Endothelial cell (in vitro differentiated cells): ENCODE data around the gene TKTL2. TPM values are rescaled to one million over a fixed set of nuclear protein-coding genes. Genes with fewer than 3 reads are reported as not detected.

Experiments used
- DNase-seq: peaks from one replicate; pipeline ENCODE4 v3.0.0; 2021; ENCODE audit warnings: low spot score
- H3K27ac Mint-ChIP-seq: one replicate; pipeline ENCODE4 v1.8.0; 2021; ENCODE audit warnings: mixed read lengths, inconsistent platforms; ENCODE audit not compliant: unreplicated experiment
- H3K27me3 Mint-ChIP-seq: one replicate; pipeline ENCODE4 v1.8.0; 2021; ENCODE audit warnings: mild to moderate bottlenecking, moderate library complexity, mixed read lengths, inconsistent platforms; ENCODE audit not compliant: unreplicated experiment
- H3K36me3 Mint-ChIP-seq: one replicate; pipeline ENCODE4 v1.8.0; 2021; ENCODE audit warnings: mild to moderate bottlenecking, low read depth, mixed read lengths, inconsistent platforms; ENCODE audit not compliant: unreplicated experiment
- H3K4me1 Mint-ChIP-seq: one replicate; pipeline ENCODE4 v1.8.0; 2021; ENCODE audit warnings: mild to moderate bottlenecking, mixed read lengths, inconsistent platforms; ENCODE audit not compliant: unreplicated experiment
- H3K4me3 Mint-ChIP-seq: one replicate; pipeline ENCODE4 v1.8.0; 2021; ENCODE audit warnings: mild to moderate bottlenecking, mixed read lengths, inconsistent platforms; ENCODE audit not compliant: unreplicated experiment
- H3K9me3 Mint-ChIP-seq: one replicate; pipeline ENCODE4 v1.8.0; 2021; ENCODE audit warnings: mixed read lengths, inconsistent platforms; ENCODE audit not compliant: unreplicated experiment
- CTCF ChIP-seq: fragments of 200-600 bp; sonication (generic); IDR thresholded peaks from one replicate; pipeline ENCODE4 v1.5.0; 2021; ENCODE audit warnings: antibody characterized with exemption; ENCODE audit not compliant: unreplicated experiment
- total RNA-seq: library from RNA; stranded (reverse); fragmentation: NEBNext Ultra II Directional; extraction: Animal tissue kit (Norgen Biotek cat#: 25700); gene quantifications from one replicate; pipeline ENCODE4 v1.2.1, GENCODE V29; 2021; ENCODE audit not compliant: unreplicated experiment

The TKTL2 gene
- total RNA-seq, 1 donor from 2014 or later = not detected

GRCh38 chr4:163474027-163474426 is 473 bp upstream of the TKTL2 start:
- TF ChIP-seq CTCF = no peak
- Mint-ChIP-seq H3K4me3 (no peak overlapping the region), H3K27ac (peak overlapping the region; percentile 25)

GRCh38 chr4:163473130-163473529 is 424 bp downstream of the TKTL2 start:
- Mint-ChIP-seq H3K27ac (no peak overlapping the region), H3K4me1 (no peaks in the 10 kb centered on the region), H3K27me3 (no peaks in the 10 kb centered on the region), H3K9me3 (no peaks in the 10 kb centered on the region), H3K4me3 (no peak overlapping the region), H3K36me3 (no peaks in the 10 kb centered on the region)
- TF ChIP-seq CTCF = no peak
- no peak for DNase-seq

More at GRCh38 chr4:163474027-163474426, 473 bp upstream of the TKTL2 start:
- no peak for DNase-seq
- no peaks in the 10 kb centered on the region for H3K9me3 Mint-ChIP-seq
- H3K4me1 Mint-ChIP-seq = no peaks in the 10 kb centered on the region
- H3K27me3 Mint-ChIP-seq = no peaks in the 10 kb centered on the region
- H3K36me3 Mint-ChIP-seq = no peaks in the 10 kb centered on the region

GRCh38 chr4:163470391-163470790 is 3.2 kb downstream of the TKTL2 start:
- Mint-ChIP-seq H3K9me3 (no peaks in the 10 kb centered on the region), H3K27me3 (no peaks in the 10 kb centered on the region), H3K36me3 (no peaks in the 10 kb centered on the region), H3K27ac (no peak overlapping the region), H3K4me3 (no peak overlapping the region), H3K4me1 (no peaks in the 10 kb centered on the region)
- TF ChIP-seq CTCF = no peak
- DNase-seq = no peak

- Mint-ChIP-seq H3K4me3 (no peak overlapping the region), H3K27ac (no peak overlapping the region), H3K4me1 (no peaks in the 10 kb centered on the region), H3K27me3 (no peaks in the 10 kb centered on the region), H3K36me3 (no peaks in the 10 kb centered on the region), H3K9me3 (no peaks in the 10 kb centered on the region)
- no peak for DNase-seq
- no peak for TF ChIP-seq CTCF
Observed at GRCh38 chr4:163467082-163467770, 6.3 kb downstream of the TKTL2 start.

GRCh38 chr4:163462556-163462955 is 11.0 kb downstream of the TKTL2 start:
- H3K4me1 Mint-ChIP-seq = no peaks in the 10 kb centered on the region
- no peak overlapping the region for H3K27ac Mint-ChIP-seq
- H3K27me3 Mint-ChIP-seq = no peaks in the 10 kb centered on the region
- no peaks in the 10 kb centered on the region for H3K9me3 Mint-ChIP-seq
- no peak for DNase-seq
- TF ChIP-seq CTCF = no peak
- H3K4me3 Mint-ChIP-seq = no peak overlapping the region
- H3K36me3 Mint-ChIP-seq = no peaks in the 10 kb centered on the region
